GM10847 (cell line): ENCODE measurements around the gene MYCL.

Experiments used
- POLR2A ChIP-seq: IDR thresholded peaks from 2 replicates; pipeline ENCODE4 v1.6.1; 2011; ENCODE audit not compliant: insufficient read length; ENCODE audit errors: extremely low read depth

Gene MYCL

DNA sequence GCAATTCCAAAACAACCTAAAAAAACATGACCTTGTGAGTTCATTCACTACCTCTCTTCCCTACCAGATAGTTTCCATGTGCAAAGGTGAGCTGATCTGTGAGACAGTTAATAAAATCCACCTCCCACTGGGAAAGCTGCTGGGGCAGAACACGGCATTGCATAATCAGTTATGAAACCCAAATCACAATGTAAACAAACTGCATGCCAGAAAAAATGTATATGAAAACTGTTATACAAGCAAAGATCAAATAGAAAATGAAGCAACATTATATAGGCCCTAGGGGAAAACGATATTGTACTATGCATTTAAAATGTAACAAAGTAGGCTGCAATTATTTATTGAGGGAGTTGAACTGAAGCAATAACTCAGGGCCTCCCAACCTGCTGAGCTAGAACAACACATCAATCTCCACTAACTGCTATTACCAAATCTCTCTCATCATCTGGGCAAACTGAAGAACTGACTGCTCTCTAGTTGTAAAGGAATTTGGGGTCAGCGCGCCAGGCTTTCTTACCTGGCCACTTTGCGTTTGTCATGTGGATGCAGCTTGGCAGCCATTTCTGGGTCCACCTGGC is 49.4 kb downstream of the MYCL start:
- TF ChIP-seq POLR2A, result no peak

DNA sequence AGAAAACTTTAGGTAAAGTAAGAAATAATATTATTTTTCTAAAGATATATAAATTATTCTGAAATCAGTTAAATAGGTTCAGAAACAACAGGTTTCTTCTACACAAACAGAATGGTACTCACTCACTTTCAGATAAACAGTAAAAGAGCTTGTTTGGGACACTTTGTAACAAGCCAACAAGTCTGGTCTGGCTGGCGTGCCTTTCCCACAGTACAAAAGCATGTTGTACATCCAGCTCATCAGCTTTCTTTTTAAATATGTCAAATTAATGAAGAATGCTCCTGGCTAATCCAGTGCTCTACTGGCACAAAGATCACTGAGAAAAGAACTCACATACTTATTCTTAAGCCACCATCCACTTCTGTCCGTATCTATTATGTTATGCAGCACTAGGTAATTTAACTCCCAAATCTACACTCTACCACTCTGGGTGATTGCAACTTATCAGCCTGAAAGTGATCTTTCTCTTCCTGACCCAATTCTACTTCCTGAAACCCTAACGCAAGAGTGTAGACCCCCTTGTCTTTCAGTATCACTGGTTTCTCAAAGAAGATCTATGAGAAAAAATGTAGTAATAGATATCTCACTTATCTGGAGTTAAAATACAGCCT is 51.0 kb downstream of the MYCL start:
- no peak for TF ChIP-seq POLR2A

DNA sequence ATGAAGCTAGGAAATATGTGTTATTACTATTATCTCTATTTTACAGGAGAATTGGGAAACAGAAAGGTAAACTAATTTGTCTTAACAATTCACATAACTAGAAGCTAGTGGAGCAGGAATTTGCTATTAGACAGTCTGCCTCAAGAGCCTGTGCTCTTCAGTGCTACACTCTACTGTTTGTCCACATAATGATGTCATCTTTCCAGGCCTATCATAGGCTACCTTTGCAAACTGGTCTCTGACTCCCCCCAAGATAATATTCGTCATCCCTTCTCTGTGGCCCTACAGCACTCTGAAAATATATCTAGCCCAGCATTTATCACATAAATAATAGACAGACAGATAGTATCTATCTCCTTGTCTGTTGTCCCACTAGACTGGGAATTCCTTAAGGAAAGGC is 52.5 kb downstream of the MYCL start:
- no peak for TF ChIP-seq POLR2A

DNA sequence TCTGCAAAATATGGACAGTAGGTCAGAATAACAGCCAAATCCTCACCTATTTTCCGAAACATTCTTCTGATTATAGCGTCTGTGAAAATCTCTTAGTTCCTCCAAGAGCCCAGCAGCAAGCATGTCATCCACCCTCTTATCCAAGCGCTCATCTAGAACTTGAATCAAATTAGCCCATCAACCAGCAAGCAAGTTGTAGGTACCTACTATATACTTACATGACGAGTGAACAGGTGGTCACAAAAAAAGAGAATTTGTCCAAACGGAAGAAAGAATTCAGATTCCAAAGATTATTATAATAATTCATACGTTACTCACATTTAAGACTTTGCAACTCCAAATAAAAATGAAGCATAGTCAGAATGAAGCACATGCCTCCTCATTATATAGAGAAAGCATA is 53.8 kb downstream of the MYCL start:
- no peak for TF ChIP-seq POLR2A

DNA sequence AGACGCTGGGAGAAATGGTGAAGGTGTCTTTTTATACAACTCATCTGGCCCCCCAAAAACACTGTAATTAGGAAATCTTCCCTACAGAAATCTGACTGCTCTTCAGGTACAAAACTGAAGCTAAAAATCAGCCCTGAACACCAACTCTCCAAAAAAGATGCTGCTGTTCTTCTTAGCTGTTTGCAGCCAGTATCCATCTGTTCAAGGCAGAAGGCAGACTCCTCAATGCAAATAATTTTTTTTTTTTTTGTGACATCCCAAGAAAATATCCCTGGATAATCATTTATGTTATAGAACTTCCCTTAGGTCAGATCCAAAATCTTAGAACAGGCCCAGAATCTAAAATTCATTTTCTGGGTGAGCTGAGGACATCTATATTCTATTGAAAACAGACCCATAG is 54.9 kb downstream of the MYCL start:
- TF ChIP-seq POLR2A, result no peak

DNA sequence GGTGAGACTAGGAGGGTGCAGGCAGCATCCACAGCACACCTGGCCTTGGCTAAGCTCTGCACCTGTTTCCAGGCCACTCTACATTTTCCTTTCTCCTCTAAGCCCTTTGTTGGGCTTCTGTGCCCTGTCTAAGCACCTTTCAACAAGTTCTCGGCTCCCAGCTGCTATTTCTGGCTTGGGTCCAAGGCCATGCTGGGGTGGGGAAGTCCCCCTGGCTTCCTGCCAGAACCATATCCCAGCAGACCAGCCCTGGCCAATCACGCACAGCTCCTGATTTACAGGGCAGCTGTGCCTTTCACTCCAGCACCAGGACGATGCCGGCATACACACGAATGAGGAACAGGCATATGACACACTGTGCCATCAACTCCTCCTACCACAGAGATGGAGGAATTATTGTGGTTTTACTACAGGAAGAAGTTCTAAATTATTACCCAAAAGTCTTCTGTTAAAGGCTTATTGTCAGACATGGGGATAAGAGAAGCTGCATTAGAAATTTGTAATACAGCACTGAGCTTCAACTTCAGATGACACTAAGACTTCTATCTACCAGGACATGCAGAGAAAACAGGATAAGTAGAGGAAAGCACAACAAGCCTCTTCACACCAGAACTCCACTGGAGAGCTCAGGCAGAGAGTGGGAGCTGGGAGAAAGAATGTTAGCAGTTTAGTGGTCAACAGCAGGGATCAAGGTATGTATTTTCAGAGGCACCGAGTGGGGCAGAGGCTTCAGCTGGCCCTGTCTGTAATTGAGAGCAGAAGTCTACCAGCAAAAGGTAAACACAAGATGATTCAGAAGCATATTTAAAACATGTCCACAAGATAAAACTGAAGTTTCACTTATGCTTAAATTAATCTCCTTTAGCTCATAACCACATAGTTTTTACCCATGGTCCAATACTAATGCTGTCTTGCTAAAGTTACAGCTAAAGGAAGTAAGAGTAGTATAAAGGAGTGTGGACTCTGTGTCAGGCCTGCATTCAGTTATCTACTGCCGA is 55.8 kb downstream of the MYCL start:
- TF ChIP-seq POLR2A, result no peak
